Ishikawa (cell line): Measurements from ENCODE around the gene RANBP3L.
A peak's percentile ranks its signal among the peaks of the same experiment; 100 is the strongest.

ENCODE experiments used
- CEBPB ChIP-seq: IDR thresholded peaks from 2 replicates; pipeline ENCODE4 v1.6.1; 2012
- CREB1 ChIP-seq: IDR thresholded peaks from 2 replicates; pipeline ENCODE4 v1.6.1; 2012; ENCODE audit warnings: low read depth
- EGR1 ChIP-seq: IDR thresholded peaks from 2 replicates; pipeline ENCODE4 v1.6.1; 2012
- EP300 ChIP-seq: IDR thresholded peaks from 2 replicates; pipeline ENCODE4 v1.6.1; 2012; ENCODE audit warnings: borderline replicate concordance
- FOXM1 ChIP-seq: IDR thresholded peaks from 2 replicates; pipeline ENCODE4 v1.6.1; 2012; ENCODE audit warnings: low read depth, borderline replicate concordance
- MAX ChIP-seq: IDR thresholded peaks from 2 replicates; pipeline ENCODE4 v1.6.1; 2012
- NFIC ChIP-seq: IDR thresholded peaks from 2 replicates; pipeline ENCODE4 v1.6.1; 2012
- RAD21 ChIP-seq: IDR thresholded peaks from 2 replicates; pipeline ENCODE4 v1.6.1; 2012; ENCODE audit warnings: low read depth
- TAF1 ChIP-seq: IDR thresholded peaks from 2 replicates; pipeline ENCODE4 v1.6.1; 2012; ENCODE audit warnings: low read depth, mild to moderate bottlenecking
- TCF12 ChIP-seq: IDR thresholded peaks from 2 replicates; pipeline ENCODE4 v1.6.1; 2012; ENCODE audit warnings: low read depth
- TEAD4 ChIP-seq: IDR thresholded peaks from 2 replicates; pipeline ENCODE4 v1.6.1; 2012
- YY1 ChIP-seq: IDR thresholded peaks from 2 replicates; pipeline ENCODE4 v1.6.1; 2012; ENCODE audit warnings: low read depth
- ZBTB7A ChIP-seq: IDR thresholded peaks from 2 replicates; pipeline ENCODE4 v1.6.1; 2012; ENCODE audit warnings: low read depth
- TF ChIP-seq, protein P1 (sequence below): IDR thresholded peaks from 2 replicates; pipeline ENCODE4 v1.6.1; 2012
- TF ChIP-seq, protein P2 (sequence below): IDR thresholded peaks from 2 replicates; pipeline ENCODE4 v1.6.1; 2012; ENCODE audit warnings: low read depth, mild to moderate bottlenecking

Gene RANBP3L

GRCh38 chr5:36214436-36214835 lies 87.3 kb downstream of the RANBP3L start:
- TF ChIP-seq, protein P1, sequence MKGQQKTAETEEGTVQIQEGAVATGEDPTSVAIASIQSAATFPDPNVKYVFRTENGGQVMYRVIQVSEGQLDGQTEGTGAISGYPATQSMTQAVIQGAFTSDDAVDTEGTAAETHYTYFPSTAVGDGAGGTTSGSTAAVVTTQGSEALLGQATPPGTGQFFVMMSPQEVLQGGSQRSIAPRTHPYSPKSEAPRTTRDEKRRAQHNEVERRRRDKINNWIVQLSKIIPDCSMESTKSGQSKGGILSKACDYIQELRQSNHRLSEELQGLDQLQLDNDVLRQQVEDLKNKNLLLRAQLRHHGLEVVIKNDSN, result no peak
- TF ChIP-seq TCF12, result no peak
- peak; percentile 25; the same call in 1 of the 2 replicates for TF ChIP-seq RAD21
- TF ChIP-seq CREB1, result no peak

DNA sequence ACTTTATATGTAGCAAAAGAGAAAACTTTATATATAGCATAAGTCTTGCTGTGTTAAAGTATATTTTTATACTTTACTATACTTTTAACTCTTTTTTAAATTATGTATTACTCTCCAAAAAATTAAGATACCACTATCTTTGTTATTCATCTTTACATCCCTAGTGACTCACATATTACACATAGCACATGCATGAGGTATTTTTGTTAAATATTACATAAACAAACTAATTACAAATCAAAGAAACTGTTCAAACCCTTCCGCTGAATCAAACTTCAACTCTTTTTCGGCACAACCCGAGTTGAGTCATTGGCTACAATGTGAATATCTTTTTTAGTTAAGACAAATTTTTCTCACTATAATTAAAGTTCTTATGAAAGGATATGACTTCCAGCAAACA lies 92.0 kb downstream of the RANBP3L start:
- TF ChIP-seq TEAD4 (no peak), FOXM1 (no peak), EP300 (no peak), YY1 (no peak), CEBPB (no peak), TCF12 (no peak), RAD21 (no peak), MAX (no peak)

- TF ChIP-seq ZBTB7A, result no peak
- TF ChIP-seq CEBPB, result no peak
- TF ChIP-seq TCF12, result no peak
Measured at GRCh38 chr5:36208786-36209185, 92.9 kb downstream of the RANBP3L start.

DNA sequence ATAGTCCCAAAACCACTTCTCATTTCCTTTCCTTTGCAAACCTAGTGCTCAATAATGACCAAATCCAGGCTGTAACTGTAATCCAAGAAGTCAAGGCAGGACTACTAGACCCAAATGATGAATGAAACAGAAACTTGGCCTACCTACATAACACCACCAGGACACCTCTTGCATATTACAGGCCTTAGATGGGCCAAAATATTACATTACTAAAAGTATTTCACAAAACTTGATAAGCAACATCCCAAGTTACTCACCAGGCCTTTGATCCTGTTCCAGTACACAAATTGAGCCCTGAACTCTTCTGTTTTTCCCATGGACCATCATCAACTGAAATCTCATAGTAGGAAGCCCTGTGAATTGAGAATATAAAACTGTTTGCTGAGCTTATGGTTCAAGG lies 94.8 kb downstream of the RANBP3L start:
- no peak for TF ChIP-seq TCF12
- no peak for TF ChIP-seq ZBTB7A
- TF ChIP-seq TEAD4, result no peak
- no peak for TF ChIP-seq MAX
- TF ChIP-seq CEBPB, result no peak
- TF ChIP-seq TAF1, result no peak
- TF ChIP-seq EGR1, result no peak
- TF ChIP-seq RAD21, result no peak

DNA sequence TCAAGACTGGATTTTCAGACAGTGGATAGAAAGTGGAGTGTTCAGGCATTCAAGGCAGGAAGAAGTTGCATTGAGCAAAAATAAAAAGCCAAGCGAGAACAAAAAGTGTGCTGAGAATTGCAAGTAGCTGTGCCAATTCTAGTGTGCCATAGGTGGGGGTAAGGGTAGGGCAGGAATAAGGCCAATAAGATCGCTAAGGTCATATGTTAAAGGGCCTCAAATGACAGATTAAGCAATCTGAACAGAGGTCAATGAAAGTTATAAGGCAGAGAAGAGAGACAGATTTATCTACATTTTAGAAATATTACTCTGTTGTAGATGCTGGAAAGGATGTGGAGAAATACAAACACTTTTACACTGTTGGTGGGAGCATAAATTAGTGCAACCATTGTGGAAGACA lies 96.4 kb downstream of the RANBP3L start:
- TF ChIP-seq TEAD4 (no peak), CEBPB (no peak), CREB1 (no peak), FOXM1 (no peak), RAD21 (no peak), ZBTB7A (no peak), NFIC (no peak), TAF1 (no peak), EGR1 (no peak), MAX (no peak), TCF12 (no peak)
- TF ChIP-seq, protein P1, result no peak
- TF ChIP-seq, protein P2, sequence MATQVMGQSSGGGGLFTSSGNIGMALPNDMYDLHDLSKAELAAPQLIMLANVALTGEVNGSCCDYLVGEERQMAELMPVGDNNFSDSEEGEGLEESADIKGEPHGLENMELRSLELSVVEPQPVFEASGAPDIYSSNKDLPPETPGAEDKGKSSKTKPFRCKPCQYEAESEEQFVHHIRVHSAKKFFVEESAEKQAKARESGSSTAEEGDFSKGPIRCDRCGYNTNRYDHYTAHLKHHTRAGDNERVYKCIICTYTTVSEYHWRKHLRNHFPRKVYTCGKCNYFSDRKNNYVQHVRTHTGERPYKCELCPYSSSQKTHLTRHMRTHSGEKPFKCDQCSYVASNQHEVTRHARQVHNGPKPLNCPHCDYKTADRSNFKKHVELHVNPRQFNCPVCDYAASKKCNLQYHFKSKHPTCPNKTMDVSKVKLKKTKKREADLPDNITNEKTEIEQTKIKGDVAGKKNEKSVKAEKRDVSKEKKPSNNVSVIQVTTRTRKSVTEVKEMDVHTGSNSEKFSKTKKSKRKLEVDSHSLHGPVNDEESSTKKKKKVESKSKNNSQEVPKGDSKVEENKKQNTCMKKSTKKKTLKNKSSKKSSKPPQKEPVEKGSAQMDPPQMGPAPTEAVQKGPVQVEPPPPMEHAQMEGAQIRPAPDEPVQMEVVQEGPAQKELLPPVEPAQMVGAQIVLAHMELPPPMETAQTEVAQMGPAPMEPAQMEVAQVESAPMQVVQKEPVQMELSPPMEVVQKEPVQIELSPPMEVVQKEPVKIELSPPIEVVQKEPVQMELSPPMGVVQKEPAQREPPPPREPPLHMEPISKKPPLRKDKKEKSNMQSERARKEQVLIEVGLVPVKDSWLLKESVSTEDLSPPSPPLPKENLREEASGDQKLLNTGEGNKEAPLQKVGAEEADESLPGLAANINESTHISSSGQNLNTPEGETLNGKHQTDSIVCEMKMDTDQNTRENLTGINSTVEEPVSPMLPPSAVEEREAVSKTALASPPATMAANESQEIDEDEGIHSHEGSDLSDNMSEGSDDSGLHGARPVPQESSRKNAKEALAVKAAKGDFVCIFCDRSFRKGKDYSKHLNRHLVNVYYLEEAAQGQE, result no peak

DNA sequence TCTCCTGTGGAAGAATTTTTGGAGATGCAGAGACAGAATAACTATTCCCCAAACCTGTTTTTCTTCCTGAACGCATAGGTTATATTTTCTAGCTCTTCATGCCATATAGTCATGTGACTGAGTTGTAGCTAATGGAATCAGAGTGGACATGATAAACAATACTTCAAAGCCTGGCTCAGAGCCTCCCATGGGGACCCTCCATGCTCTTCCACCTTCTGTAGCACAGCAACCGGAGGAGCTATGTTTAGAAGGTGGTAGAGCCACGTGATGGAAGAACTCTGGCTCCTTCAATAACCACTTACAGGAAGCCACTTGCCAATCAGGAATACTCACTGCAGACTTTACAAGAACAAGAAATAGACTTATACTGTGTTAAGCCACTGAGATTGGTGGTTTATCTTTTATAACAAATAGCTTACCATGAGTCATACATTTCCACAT lies 99.2 kb downstream of the RANBP3L start:
- TF ChIP-seq RAD21 (no peak), ZBTB7A (no peak), TEAD4 (no peak), EGR1 (no peak), CREB1 (no peak), NFIC (no peak), CEBPB (no peak), YY1 (no peak), TCF12 (no peak), TAF1 (no peak), MAX (no peak), EP300 (no peak), FOXM1 (no peak)
- TF ChIP-seq, protein P2, result no peak
- TF ChIP-seq, protein P1, result no peak
